Uterus (tissue), 4 donors: ENCODE measurements around the gene CXCL12. TPM values are rescaled to one million over a fixed set of nuclear protein-coding genes. Genes with fewer than 3 reads are reported as not detected.

Source experiments
- DNase-seq, 2 donors: peaks; one replicate each; pipeline ENCODE4 v3.0.0-alpha.2; 2019 to 2020
- H3K27ac ChIP-seq, 2 donors: fragments of 200-600 bp; sonication (generic); 1 replicate in 1 of 2; 2 replicates in 1 of 2; pipeline ENCODE4 v1.5.1; 2016 to 2018
- H3K27me3 ChIP-seq, 2 donors: fragments of 200-600 bp; sonication (generic); one replicate each; pipeline ENCODE4 v1.5.1; 2018 to 2019; ENCODE audit warnings: control low read depth in 1 of 2
- H3K36me3 ChIP-seq, 2 donors: fragments of 200-600 bp; sonication (generic); one replicate each; pipeline ENCODE4 v1.5.1; 2019; ENCODE audit warnings: control low read depth in 1 of 2
- H3K4me1 ChIP-seq, 2 donors: fragments of 200-600 bp; sonication (generic); one replicate each; pipeline ENCODE4 v1.5.1; 2018 to 2019; ENCODE audit warnings: control low read depth in 1 of 2
- H3K4me3 ChIP-seq, 2 donors: fragments of 200-600 bp; sonication (generic); 1 replicate in 1 of 2; 2 replicates in 1 of 2; pipeline ENCODE4 v1.5.1; 2018 to 2019; ENCODE audit warnings: mild to moderate bottlenecking in 1 of 2
- H3K9me3 ChIP-seq, 2 donors: fragments of 200-600 bp; sonication (generic); one replicate each; pipeline ENCODE4 v1.5.1; 2019; ENCODE audit warnings: control low read depth in 1 of 2
- POLR2A ChIP-seq, 2 donors: fragments of 450-650 bp; IDR thresholded peaks; one replicate each; pipeline ENCODE4 v1.6.1; 2016; ENCODE audit warnings: antibody characterized with exemption in 2 of 2, mild to moderate bottlenecking in 1 of 2, moderate library complexity in 1 of 2
- intact Hi-C: fragments of 100-400 bp; cut with DNase I; formaldehyde crosslinking; loops from one replicate; pipeline ENCODE4 v1.15.1; 2023; ENCODE audit warnings: low total_unique reads
- total RNA-seq, 4 donors: library from RNA; depleted of rRNA in 3 of 4; stranded (reverse); fragments of >200 nt in 3 of 4; gene quantifications; one replicate each; pipeline versions ENCODE4 v1.1.0 to v1.2.4, GENCODE V29; 2014 to 2023
- TF ChIP-seq, protein P1 (sequence below), 4 experiments: fragments of 200-600 bp in 2 of 4; fragments of 450-650 bp in 2 of 4; sonication (generic) in 2 of 4; IDR thresholded peaks; one replicate each; pipeline ENCODE4 v1.5.1; 2016 to 2019; ENCODE audit warnings: antibody characterized with exemption in 4 of 4, mild to moderate bottlenecking in 2 of 4, moderate library complexity in 1 of 4
- donor health status: DM: yes; HTN: yes; CAD: no.

CXCL12 gene
- total RNA-seq, 4 donors from 2014 or later = 44.8 to 146 (median 97.5) TPM

DNA sequence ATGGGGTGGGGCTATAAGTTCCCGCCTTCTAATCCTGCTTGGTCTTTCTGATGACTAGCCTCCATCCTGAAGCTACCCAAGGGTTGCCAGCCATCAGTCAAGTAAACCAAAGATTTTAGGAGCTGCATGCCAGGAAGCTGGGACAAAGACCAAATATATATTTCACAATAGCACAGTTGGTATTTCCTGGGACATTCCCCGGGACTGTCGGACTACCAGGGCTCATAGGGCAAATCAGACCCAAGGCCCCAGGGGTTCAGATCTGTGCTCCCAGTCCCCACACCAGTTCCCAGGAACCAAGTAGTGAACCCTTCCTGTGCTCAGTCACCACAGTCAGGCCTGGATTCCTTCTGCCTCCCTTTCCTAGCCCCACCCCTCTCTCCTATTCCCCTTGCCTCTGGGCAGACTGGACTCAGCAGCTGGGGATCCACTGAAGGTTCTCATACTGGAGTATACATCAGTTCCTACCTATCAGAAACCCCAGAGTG lies 5.7 kb upstream of the CXCL12 start:
- Histone ChIP-seq H3K4me1 (peaks cover 0 to 6% of the 10 kb centered on the region in 2 donors), H3K36me3 (no peaks in the 10 kb centered on the region), H3K27ac (no peak overlapping the region), H3K27me3 (no peaks in the 10 kb centered on the region), H3K9me3 (no peaks in the 10 kb centered on the region), H3K4me3 (no peak overlapping the region)
- intact Hi-C loops = no loop called here
- TF ChIP-seq POLR2A (IDR thresholded peaks at IDR 0.05) = no peak
- TF ChIP-seq, protein P1, sequence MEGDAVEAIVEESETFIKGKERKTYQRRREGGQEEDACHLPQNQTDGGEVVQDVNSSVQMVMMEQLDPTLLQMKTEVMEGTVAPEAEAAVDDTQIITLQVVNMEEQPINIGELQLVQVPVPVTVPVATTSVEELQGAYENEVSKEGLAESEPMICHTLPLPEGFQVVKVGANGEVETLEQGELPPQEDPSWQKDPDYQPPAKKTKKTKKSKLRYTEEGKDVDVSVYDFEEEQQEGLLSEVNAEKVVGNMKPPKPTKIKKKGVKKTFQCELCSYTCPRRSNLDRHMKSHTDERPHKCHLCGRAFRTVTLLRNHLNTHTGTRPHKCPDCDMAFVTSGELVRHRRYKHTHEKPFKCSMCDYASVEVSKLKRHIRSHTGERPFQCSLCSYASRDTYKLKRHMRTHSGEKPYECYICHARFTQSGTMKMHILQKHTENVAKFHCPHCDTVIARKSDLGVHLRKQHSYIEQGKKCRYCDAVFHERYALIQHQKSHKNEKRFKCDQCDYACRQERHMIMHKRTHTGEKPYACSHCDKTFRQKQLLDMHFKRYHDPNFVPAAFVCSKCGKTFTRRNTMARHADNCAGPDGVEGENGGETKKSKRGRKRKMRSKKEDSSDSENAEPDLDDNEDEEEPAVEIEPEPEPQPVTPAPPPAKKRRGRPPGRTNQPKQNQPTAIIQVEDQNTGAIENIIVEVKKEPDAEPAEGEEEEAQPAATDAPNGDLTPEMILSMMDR (IDR thresholded peaks at IDR 0.05) = no peak
- DNase-seq = peak in 1 of 2 donors; percentile 13

DNA sequence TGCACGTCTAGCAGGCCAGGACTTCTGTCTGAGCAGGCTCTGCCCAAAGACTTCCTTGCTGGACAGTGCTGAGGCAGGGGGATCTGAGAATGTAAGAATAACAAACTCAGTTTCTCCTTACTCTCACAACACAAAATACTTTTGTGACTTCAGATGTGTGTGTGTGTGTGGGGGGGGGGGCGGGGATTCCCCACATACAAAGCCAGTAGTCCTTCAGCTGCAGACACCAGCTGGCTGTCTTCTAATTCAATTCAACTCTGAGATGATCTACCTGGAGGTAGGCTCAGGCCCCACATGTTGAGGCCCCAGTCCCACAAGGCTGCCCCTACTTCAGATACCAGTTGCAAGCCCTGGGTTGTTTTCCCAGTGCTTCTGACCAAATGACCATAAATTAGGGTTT lies 4.7 kb upstream of the CXCL12 start:
- Histone ChIP-seq H3K9me3 (no peaks in the 10 kb centered on the region), H3K36me3 (no peaks in the 10 kb centered on the region), H3K27ac (no peak overlapping the region), H3K4me1 (peaks cover 0 to 10% of the 10 kb centered on the region in 2 donors), H3K4me3 (no peak overlapping the region), H3K27me3 (no peaks in the 10 kb centered on the region)
- TF ChIP-seq, protein P1 (IDR thresholded peaks at IDR 0.05) = no peak
- no peak for TF ChIP-seq POLR2A (IDR thresholded peaks at IDR 0.05)
- no peak for DNase-seq
- intact Hi-C loops = loop anchor here (10.0 kb wide), 2 partner anchors 465 to 715 kb away; no protein-coding TSS in a partner anchor

DNA sequence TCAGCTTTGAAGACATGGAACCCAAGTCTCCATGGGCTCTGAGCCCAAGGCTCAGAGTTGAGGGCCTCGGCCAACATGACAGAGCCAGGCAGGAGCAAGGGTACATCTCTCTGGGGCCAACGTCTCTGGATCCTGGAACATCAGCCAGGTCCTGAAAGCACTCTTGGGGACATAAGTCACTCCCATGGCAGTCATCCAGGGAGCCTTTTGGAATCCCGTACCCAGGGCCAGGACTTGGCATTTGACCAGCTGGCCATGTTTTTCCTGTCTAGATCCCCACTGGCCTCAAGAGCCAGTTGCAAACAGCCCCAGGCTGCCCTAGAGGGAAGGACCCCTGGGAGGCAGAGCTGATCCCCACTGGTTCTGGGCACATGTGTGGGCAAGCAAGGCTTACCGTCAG lies 4.3 kb upstream of the CXCL12 start:
- TF ChIP-seq, protein P1 (IDR thresholded peaks at IDR 0.05) = no peak
- no peak for TF ChIP-seq POLR2A (IDR thresholded peaks at IDR 0.05)
- H3K27me3 ChIP-seq = no peaks in the 10 kb centered on the region
- peak; percentile 37 to 38 for DNase-seq
- no peaks in the 10 kb centered on the region for H3K9me3 ChIP-seq
- peaks cover 0 to 10% of the 10 kb centered on the region in 2 donors for H3K4me1 ChIP-seq
- H3K27ac ChIP-seq = no peak overlapping the region
- no peaks in the 10 kb centered on the region for H3K36me3 ChIP-seq
- H3K4me3 ChIP-seq = no peak overlapping the region
- intact Hi-C loops = loop anchor here (10.0 kb wide), 2 partner anchors 466 to 714 kb away; no protein-coding TSS in a partner anchor

DNA sequence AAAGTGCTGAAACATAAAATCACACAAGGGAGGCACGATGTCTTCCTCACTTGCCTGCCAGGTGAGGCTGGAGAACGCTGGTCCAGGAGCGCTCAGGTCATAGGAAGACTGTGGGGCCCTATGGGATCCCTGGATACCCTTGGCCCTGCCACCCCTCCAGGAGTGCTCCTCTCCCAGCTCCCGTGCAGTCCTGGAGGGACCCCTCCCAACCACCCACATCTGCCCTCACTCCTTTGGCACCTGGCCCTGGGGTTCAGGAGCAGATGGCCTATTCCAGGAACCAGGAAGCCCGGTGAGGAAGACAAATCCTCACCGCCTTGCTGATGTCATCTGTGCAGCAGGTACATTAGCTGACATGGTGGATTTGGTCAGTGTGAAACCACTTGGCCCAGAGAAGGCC lies 3.7 kb upstream of the CXCL12 start:
- no peaks in the 10 kb centered on the region for H3K36me3 ChIP-seq
- H3K4me1 ChIP-seq = peaks cover 0 to 10% of the 10 kb centered on the region in 2 donors
- no peak overlapping the region for H3K4me3 ChIP-seq
- no peak overlapping the region for H3K27ac ChIP-seq
- H3K9me3 ChIP-seq = no peaks in the 10 kb centered on the region
- TF ChIP-seq POLR2A (IDR thresholded peaks at IDR 0.05) = no peak
- TF ChIP-seq, protein P1 (IDR thresholded peaks at IDR 0.05) = no peak
- no peaks in the 10 kb centered on the region for H3K27me3 ChIP-seq
- DNase-seq = peak; percentile 12 to 13
- intact Hi-C loops = loop anchor here (10.0 kb wide), 2 partner anchors 466 to 714 kb away; no protein-coding TSS in a partner anchor

DNA sequence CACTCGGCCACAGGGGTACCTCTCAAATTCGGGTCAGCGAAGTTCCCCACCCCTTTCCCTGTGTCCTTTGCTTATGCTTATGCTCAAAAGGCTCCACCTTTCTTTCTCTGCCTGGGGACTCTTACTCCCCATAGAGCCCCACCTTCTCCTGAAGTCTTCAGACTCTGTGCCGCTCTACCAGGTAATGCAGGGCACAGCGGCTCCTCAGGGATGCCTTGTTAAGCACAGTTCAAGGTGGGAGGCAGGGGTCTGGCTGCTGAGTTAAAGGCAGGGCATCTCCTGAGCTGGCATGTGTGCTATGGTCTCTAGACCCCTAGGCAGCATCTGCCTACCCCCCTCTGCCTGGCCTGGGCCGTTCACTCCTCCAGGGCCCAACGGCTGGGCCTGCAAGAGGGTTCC lies 3.0 kb upstream of the CXCL12 start:
- Histone ChIP-seq H3K27ac (no peak overlapping the region), H3K4me1 (peaks cover 0 to 10% of the 10 kb centered on the region in 2 donors), H3K36me3 (no peaks in the 10 kb centered on the region), H3K9me3 (no peaks in the 10 kb centered on the region), H3K4me3 (no peak overlapping the region), H3K27me3 (no peaks in the 10 kb centered on the region)
- no peak for TF ChIP-seq POLR2A (IDR thresholded peaks at IDR 0.05)
- TF ChIP-seq, protein P1 (IDR thresholded peaks at IDR 0.05) = no peak
- DNase-seq = peak; percentile 9 to 15
- intact Hi-C loops = loop anchor here (10.0 kb wide), 2 partner anchors 467 to 713 kb away; no protein-coding TSS in a partner anchor
